Endodermal cell (in vitro differentiated cells): Measurements from ENCODE around the gene MRPS18B. TPM values are rescaled to one million over a fixed set of nuclear protein-coding genes. Genes with fewer than 3 reads are reported as not detected.

Experiments used
- DNase-seq: peaks from one replicate; pipeline ENCODE4 v3.0.0-alpha.2; 2017
- H3K27ac ChIP-seq: 2 replicates; pipeline ENCODE4 v1.5.1; 2013; ENCODE audit warnings: mild to moderate bottlenecking, low read depth, low read length, moderate library complexity
- H3K27me3 ChIP-seq: 2 replicates; pipeline ENCODE4 v1.6.1; 2013; ENCODE audit warnings: mild to moderate bottlenecking, low read length, moderate library complexity; ENCODE audit not compliant: insufficient read depth, control insufficient read depth, poor library complexity, severe bottlenecking
- H3K36me3 ChIP-seq: 2 replicates; pipeline ENCODE4 v1.7.0; 2013; ENCODE audit warnings: mild to moderate bottlenecking, low read length, moderate library complexity; ENCODE audit not compliant: control insufficient read depth, insufficient read depth
- H3K4me1 ChIP-seq: one replicate; pipeline ENCODE4 v1.7.0; 2013; ENCODE audit warnings: low read length; ENCODE audit not compliant: control insufficient read depth, insufficient read depth
- H3K4me3 ChIP-seq: 2 replicates; pipeline ENCODE4 v1.5.1; 2013; ENCODE audit warnings: mild to moderate bottlenecking, low read length, moderate library complexity
- H3K9ac ChIP-seq: 2 replicates; pipeline ENCODE4 v1.6.1; 2013; ENCODE audit warnings: mild to moderate bottlenecking, low read length, moderate library complexity; ENCODE audit not compliant: poor library complexity, severe bottlenecking; ENCODE audit errors: extremely low read depth
- H3K9me3 ChIP-seq: 2 replicates; pipeline ENCODE4 v1.6.1; 2013; ENCODE audit warnings: mild to moderate bottlenecking, low read length, moderate library complexity; ENCODE audit not compliant: control insufficient read depth
- H3K27ac Mint-ChIP-seq: 2 replicates; pipeline ENCODE4 v1.8.0; 2020; ENCODE audit warnings: mixed read lengths
- H3K27me3 Mint-ChIP-seq: 2 replicates; pipeline ENCODE4 v1.8.0; 2021; ENCODE audit warnings: mild to moderate bottlenecking, mixed read lengths; ENCODE audit not compliant: insufficient read depth
- H3K36me3 Mint-ChIP-seq: 2 replicates; pipeline ENCODE4 v1.8.0; 2020; ENCODE audit warnings: low read depth, mixed read lengths
- H3K4me1 Mint-ChIP-seq: 2 replicates; pipeline ENCODE4 v1.8.0; 2020; ENCODE audit warnings: mixed read lengths
- H3K4me3 Mint-ChIP-seq: 2 replicates; pipeline ENCODE4 v1.8.0; 2020; ENCODE audit warnings: mild to moderate bottlenecking, moderate library complexity, mixed read lengths
- H3K9me3 Mint-ChIP-seq: 2 replicates; pipeline ENCODE4 v1.8.0; 2020; ENCODE audit warnings: mild to moderate bottlenecking, mixed read lengths
- WGBS, 2 experiments: methylation state at CpG; one replicate each; pipeline versions ENCODE4 v1.1.5 to v1.1.7; 2013; ENCODE audit warnings: missing lambda C conversion rate in 2 of 2, mixed read lengths in 1 of 2; ENCODE audit not compliant: insufficient coverage in 1 of 2, insufficient read length in 1 of 2; 5-methylcytosine and 5-hydroxymethylcytosine counted together
- total RNA-seq, 2 donors: library from RNA; stranded (reverse); fragmentation: NEBNext Ultra II Directional in 1 of 2; extraction: Animal tissue kit (Norgen Biotek cat#: 25700) in 1 of 2; gene quantifications; 2 replicates in 1 of 2; 3 replicates in 1 of 2; pipeline ENCODE4 v1.2.1, GENCODE V29; 2021
- TF ChIP-seq, protein P1 (sequence below): fragments of 200-600 bp; sonication (generic); conservative IDR thresholded peaks from 2 replicates; pipeline ENCODE4 v1.5.0; 2021; ENCODE audit warnings: antibody characterized with exemption, mild to moderate bottlenecking

MRPS18B gene
- total RNA-seq, 2 donors from 2014 or later, result 37.6 to 39.7 TPM

DNA sequence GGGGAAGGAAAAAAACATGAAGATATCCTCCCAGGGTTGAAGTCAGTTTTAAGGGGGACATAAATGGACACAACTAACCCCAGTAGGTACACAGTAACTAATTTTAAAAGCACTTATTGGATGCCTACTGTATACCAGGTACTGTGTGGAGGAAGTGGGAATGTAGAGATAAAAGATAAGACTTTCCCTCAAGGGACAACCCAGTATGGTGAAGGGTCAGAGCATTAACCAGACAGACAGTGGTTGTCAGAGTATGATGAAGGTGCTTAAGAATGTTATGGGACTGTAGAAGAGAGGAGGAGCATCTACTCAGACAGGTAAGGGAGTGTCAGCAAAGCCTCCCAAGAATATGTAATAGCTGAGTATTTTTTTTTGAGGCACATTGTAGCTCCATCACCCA lies 45.5 kb upstream of the MRPS18B start:
- H3K4me1 ChIP-seq, result peaks cover 11% of the 10 kb centered on the region
- Mint-ChIP-seq H3K27me3 (no peaks in the 10 kb centered on the region), H3K9me3 (no peaks in the 10 kb centered on the region), H3K4me3 (peak overlapping the region; percentile 90), H3K27ac (peak overlapping the region; percentile 29), H3K4me1 (peaks cover 47% of the 10 kb centered on the region), H3K36me3 (peaks cover 8% of the 10 kb centered on the region)
- no peaks in the 10 kb centered on the region for H3K27me3 ChIP-seq
- peak overlapping the region; percentile 93 for H3K4me3 ChIP-seq
- no peak for DNase-seq
- H3K9me3 ChIP-seq, result no peaks in the 10 kb centered on the region
- TF ChIP-seq, protein P1, sequence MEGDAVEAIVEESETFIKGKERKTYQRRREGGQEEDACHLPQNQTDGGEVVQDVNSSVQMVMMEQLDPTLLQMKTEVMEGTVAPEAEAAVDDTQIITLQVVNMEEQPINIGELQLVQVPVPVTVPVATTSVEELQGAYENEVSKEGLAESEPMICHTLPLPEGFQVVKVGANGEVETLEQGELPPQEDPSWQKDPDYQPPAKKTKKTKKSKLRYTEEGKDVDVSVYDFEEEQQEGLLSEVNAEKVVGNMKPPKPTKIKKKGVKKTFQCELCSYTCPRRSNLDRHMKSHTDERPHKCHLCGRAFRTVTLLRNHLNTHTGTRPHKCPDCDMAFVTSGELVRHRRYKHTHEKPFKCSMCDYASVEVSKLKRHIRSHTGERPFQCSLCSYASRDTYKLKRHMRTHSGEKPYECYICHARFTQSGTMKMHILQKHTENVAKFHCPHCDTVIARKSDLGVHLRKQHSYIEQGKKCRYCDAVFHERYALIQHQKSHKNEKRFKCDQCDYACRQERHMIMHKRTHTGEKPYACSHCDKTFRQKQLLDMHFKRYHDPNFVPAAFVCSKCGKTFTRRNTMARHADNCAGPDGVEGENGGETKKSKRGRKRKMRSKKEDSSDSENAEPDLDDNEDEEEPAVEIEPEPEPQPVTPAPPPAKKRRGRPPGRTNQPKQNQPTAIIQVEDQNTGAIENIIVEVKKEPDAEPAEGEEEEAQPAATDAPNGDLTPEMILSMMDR, result no peak
- peak overlapping the region; percentile 90 for H3K9ac ChIP-seq
- H3K36me3 ChIP-seq, result peaks cover 13% of the 10 kb centered on the region
- no peak overlapping the region for H3K27ac ChIP-seq

DNA sequence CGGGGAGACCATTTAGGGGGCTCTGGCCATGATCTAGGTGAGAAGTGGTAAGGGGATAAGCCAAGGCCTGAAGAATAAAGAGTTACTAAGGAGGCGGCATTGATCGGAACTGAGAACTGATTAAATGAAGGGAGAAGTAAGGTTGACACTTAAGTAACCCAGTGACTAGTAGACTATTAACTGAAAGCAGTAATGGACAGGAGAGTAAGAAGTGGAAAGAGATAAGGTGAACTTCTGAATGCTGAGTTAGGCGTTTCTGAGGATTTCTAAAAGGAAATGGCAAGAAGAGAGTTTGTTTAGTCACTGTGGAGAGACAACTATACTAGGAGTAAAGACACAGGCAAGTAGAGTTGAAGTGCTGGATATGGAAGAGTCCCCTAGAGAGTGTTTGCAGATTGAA lies 44.5 kb upstream of the MRPS18B start:
- WGBS, 2 experiments, result 77 to 82% methylated on average over 4 of the region's 4 CpGs
- no peaks in the 10 kb centered on the region for H3K27me3 Mint-ChIP-seq
- no peak overlapping the region for H3K9ac ChIP-seq
- H3K9me3 ChIP-seq, result no peaks in the 10 kb centered on the region
- peaks cover 11% of the 10 kb centered on the region for H3K4me1 ChIP-seq
- H3K36me3 ChIP-seq, result peaks cover 23% of the 10 kb centered on the region
- H3K4me3 Mint-ChIP-seq, result peak overlapping the region; percentile 90
- H3K36me3 Mint-ChIP-seq, result peaks cover 18% of the 10 kb centered on the region
- peak overlapping the region; percentile 93 for H3K4me3 ChIP-seq
- H3K4me1 Mint-ChIP-seq, result peaks cover 47% of the 10 kb centered on the region
- H3K9me3 Mint-ChIP-seq, result no peaks in the 10 kb centered on the region
- TF ChIP-seq, protein P1, result no peak
- peak overlapping the region; percentile 12 for H3K27ac Mint-ChIP-seq
- H3K27me3 ChIP-seq, result no peaks in the 10 kb centered on the region
- no peak for DNase-seq
- no peak overlapping the region for H3K27ac ChIP-seq

DNA sequence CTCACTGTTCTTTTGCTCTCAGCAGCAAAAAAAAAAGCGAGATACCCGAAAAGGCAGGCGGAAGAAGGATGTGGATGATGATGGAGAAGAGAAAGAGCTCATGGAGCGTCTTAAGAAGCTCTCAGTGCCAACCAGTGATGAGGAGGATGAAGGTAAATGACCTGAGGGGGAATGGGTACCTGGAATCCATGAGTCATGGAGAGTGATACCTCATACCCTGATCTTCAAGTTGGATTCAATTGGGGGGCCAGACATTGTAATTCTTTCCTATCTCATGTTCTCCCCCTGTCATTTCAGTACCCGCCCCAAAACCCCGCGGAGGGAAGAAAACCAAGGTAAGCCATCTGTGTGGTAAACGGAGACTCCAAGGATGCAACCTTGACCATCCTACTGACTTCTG lies 39.6 kb upstream of the MRPS18B start:
- Mint-ChIP-seq H3K9me3 (no peaks in the 10 kb centered on the region), H3K36me3 (peaks cover 61% of the 10 kb centered on the region), H3K27ac (no peak overlapping the region), H3K4me1 (peaks cover 16% of the 10 kb centered on the region), H3K27me3 (no peaks in the 10 kb centered on the region), H3K4me3 (no peak overlapping the region)
- H3K9me3 ChIP-seq, result no peaks in the 10 kb centered on the region
- H3K36me3 ChIP-seq, result peaks cover 70% of the 10 kb centered on the region
- 96 to 97% methylated on average over 7 to 8 of the region's 8 CpGs for WGBS, 2 experiments
- no peak overlapping the region for H3K9ac ChIP-seq
- no peaks in the 10 kb centered on the region for H3K27me3 ChIP-seq
- TF ChIP-seq, protein P1, result no peak
- no peak overlapping the region for H3K4me3 ChIP-seq
- DNase-seq, result no peak
- peaks cover 7% of the 10 kb centered on the region for H3K4me1 ChIP-seq
- no peak overlapping the region for H3K27ac ChIP-seq
